Measurements from ENCODE around the gene OR1L6.

GRCh38 chr9:122786338-122786737 is 44.2 kb downstream of the OR1L6 start:
- TF ChIP-seq POLR2AphosphoS5 (IDR thresholded peaks at IDR 0.05) (no peak), CTCF (IDR thresholded peaks at IDR 0.05) (no peak)
